ENCODE measurements around the gene AKNA.

DNA sequence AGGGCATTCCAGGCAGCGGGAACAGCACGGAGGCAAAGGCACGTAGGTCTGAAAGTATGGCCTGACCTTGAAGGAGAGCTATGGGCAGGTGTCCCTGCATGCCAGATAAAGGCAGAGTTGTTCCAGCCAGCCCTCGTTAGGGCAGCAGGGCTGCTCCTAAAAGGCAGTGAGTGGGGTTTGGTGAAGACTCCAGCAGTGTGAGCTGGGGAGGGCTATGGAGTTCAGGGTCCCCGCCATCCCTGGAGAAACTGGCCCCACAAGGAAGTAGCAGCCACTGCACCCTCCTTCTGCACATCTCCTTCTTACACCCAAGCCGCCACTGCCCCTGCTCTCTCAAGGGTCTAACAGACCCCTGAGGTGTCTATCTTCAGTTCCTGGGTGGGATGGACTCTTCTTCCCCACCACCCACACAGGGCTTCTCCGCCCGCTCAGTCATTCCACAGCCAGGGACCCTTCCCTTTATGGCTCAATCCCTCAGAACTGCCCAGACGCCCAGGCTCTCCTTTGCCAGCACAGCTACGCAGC, 1.4 kb downstream of the AKNA start:
- TF ChIP-seq, protein P1, sequence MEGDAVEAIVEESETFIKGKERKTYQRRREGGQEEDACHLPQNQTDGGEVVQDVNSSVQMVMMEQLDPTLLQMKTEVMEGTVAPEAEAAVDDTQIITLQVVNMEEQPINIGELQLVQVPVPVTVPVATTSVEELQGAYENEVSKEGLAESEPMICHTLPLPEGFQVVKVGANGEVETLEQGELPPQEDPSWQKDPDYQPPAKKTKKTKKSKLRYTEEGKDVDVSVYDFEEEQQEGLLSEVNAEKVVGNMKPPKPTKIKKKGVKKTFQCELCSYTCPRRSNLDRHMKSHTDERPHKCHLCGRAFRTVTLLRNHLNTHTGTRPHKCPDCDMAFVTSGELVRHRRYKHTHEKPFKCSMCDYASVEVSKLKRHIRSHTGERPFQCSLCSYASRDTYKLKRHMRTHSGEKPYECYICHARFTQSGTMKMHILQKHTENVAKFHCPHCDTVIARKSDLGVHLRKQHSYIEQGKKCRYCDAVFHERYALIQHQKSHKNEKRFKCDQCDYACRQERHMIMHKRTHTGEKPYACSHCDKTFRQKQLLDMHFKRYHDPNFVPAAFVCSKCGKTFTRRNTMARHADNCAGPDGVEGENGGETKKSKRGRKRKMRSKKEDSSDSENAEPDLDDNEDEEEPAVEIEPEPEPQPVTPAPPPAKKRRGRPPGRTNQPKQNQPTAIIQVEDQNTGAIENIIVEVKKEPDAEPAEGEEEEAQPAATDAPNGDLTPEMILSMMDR (IDR thresholded peaks at IDR 0.05): no peak
- no peak for TF ChIP-seq POLR2A (IDR thresholded peaks at IDR 0.05)
